Natural killer cell treated with Interleukin-12 subunit alpha and Interleukin-12 subunit beta and Interleukin-15 and Interleukin-18, amount 100 ng/mL, for 72 hours (primary cell): ENCODE measurements around the gene SATB2. TPM values are rescaled to one million over a fixed set of nuclear protein-coding genes. Genes with fewer than 3 reads are reported as not detected.

Experiments used
- ATAC-seq, 2 donors: fragments of 150-1000 bp; cut with Tn5 transposase in 1 of 2; sonication (Bioruptor Pico), chemical (Tn5 transposase) in 1 of 2; 2 replicates each; pipeline ENCODE4 v1.10.0; 2021
- DNase-seq: peaks from one replicate; pipeline ENCODE4 v3.0.0; 2022; ENCODE audit warnings: low spot score
- H3K27ac Mint-ChIP-seq, 2 donors: 1 replicate in 1 of 2; 2 replicates in 1 of 2; pipeline ENCODE4 v1.8.0; 2022; ENCODE audit warnings: mixed read lengths in 2 of 2, mild to moderate bottlenecking in 1 of 2, moderate library complexity in 1 of 2
- H3K27me3 Mint-ChIP-seq, 2 donors: 1 replicate in 1 of 2; 2 replicates in 1 of 2; pipeline ENCODE4 v1.8.0; 2022; ENCODE audit warnings: mixed read lengths in 2 of 2
- H3K36me3 Mint-ChIP-seq: one replicate; pipeline ENCODE4 v1.8.0; 2022; ENCODE audit warnings: mixed read lengths
- H3K4me1 Mint-ChIP-seq, 2 donors: 1 replicate in 1 of 2; 2 replicates in 1 of 2; pipeline ENCODE4 v1.8.0; 2022; ENCODE audit warnings: low read depth in 2 of 2, mixed read lengths in 2 of 2, mild to moderate bottlenecking in 1 of 2
- H3K4me3 Mint-ChIP-seq: one replicate; pipeline ENCODE4 v1.8.0; 2022; ENCODE audit warnings: mixed read lengths
- H3K9me3 Mint-ChIP-seq: 2 replicates; pipeline ENCODE4 v1.8.0; 2022; ENCODE audit warnings: mixed read lengths
- total RNA-seq, 2 donors: library from RNA; stranded (reverse); gene quantifications; one replicate each; pipeline ENCODE4 v1.2.3, GENCODE V29; 2022

Gene SATB2
- total RNA-seq, 2 donors from 2014 or later = 0.71 to 1.5 TPM

- DNase-seq (no peak), ATAC-seq (no peak)
- H3K36me3 Mint-ChIP-seq = peaks cover 14% of the 10 kb centered on the region
- no peaks in the 10 kb centered on the region for H3K27me3 Mint-ChIP-seq
- H3K9me3 Mint-ChIP-seq = peaks cover 14% of the 10 kb centered on the region
- no peak overlapping the region for H3K27ac Mint-ChIP-seq
- no peak overlapping the region for H3K4me3 Mint-ChIP-seq
- no peaks in the 10 kb centered on the region for H3K4me1 Mint-ChIP-seq
Observed at GRCh38 chr2:199257261-199258224, 200.2 kb downstream of the SATB2 start.

- no peak overlapping the region for H3K27ac Mint-ChIP-seq
- H3K36me3 Mint-ChIP-seq = no peaks in the 10 kb centered on the region
- no peaks in the 10 kb centered on the region for H3K27me3 Mint-ChIP-seq
- H3K4me1 Mint-ChIP-seq = no peaks in the 10 kb centered on the region
- DNase-seq (no peak), ATAC-seq (no peak)
- H3K4me3 Mint-ChIP-seq = no peak overlapping the region
- H3K9me3 Mint-ChIP-seq = peaks cover 7% of the 10 kb centered on the region
Observed at GRCh38 chr2:199230091-199230490, 227.6 kb downstream of the SATB2 start.

GRCh38 chr2:199228887-199229819, 228.6 kb downstream of the SATB2 start:
- Mint-ChIP-seq H3K4me1 (no peaks in the 10 kb centered on the region), H3K9me3 (peaks cover 5% of the 10 kb centered on the region), H3K36me3 (no peaks in the 10 kb centered on the region), H3K4me3 (peak overlapping the region; percentile 15), H3K27me3 (no peaks in the 10 kb centered on the region), H3K27ac (no peak overlapping the region)
- DNase-seq = no peak
- ATAC-seq = peak; percentile 48 to 90

- H3K4me3 Mint-ChIP-seq = no peak overlapping the region
- H3K4me1 Mint-ChIP-seq = no peaks in the 10 kb centered on the region
- peaks cover 5% of the 10 kb centered on the region for H3K9me3 Mint-ChIP-seq
- no peaks in the 10 kb centered on the region for H3K36me3 Mint-ChIP-seq
- DNase-seq (no peak), ATAC-seq (no peak)
- no peak overlapping the region for H3K27ac Mint-ChIP-seq
- no peaks in the 10 kb centered on the region for H3K27me3 Mint-ChIP-seq
Observed at GRCh38 chr2:199223791-199224190, 233.9 kb downstream of the SATB2 start.

GRCh38 chr2:199220920-199221319, 236.8 kb downstream of the SATB2 start:
- H3K36me3 Mint-ChIP-seq = no peaks in the 10 kb centered on the region
- no peak overlapping the region for H3K27ac Mint-ChIP-seq
- no peaks in the 10 kb centered on the region for H3K4me1 Mint-ChIP-seq
- DNase-seq = no peak
- H3K4me3 Mint-ChIP-seq = no peak overlapping the region
- H3K9me3 Mint-ChIP-seq = peaks cover 9% of the 10 kb centered on the region
- no peaks in the 10 kb centered on the region for H3K27me3 Mint-ChIP-seq
- ATAC-seq = no peak

GRCh38 chr2:199219551-199219950, 238.2 kb downstream of the SATB2 start:
- DNase-seq = no peak
- ATAC-seq = no peak
- H3K9me3 Mint-ChIP-seq = peaks cover 14% of the 10 kb centered on the region
- H3K27me3 Mint-ChIP-seq = no peaks in the 10 kb centered on the region
- H3K36me3 Mint-ChIP-seq = no peaks in the 10 kb centered on the region
- no peaks in the 10 kb centered on the region for H3K4me1 Mint-ChIP-seq
- no peak overlapping the region for H3K4me3 Mint-ChIP-seq
- H3K27ac Mint-ChIP-seq = no peak overlapping the region
